Fibroblast of lung (primary cell): Measurements from ENCODE around the gene BRD1. TPM values are rescaled to one million over a fixed set of nuclear protein-coding genes. Genes with fewer than 3 reads are reported as not detected.

Experiments
- DNase-seq, 2 donors: peaks; one replicate each; pipeline versions ENCODE4 v3.0.0 to v3.0.0-alpha.2; 2010; ENCODE audit warnings: low read depth in 2 of 2
- H2AFZ ChIP-seq: 2 replicates; pipeline ENCODE4 v1.5.1; 2012; ENCODE audit warnings: low read length, control low read depth, inconsistent platforms
- H3K27ac ChIP-seq: 2 replicates; pipeline ENCODE4 v1.5.1; 2011; ENCODE audit warnings: low read length, control low read depth; ENCODE audit not compliant: insufficient read depth
- H3K27me3 ChIP-seq: 2 replicates; pipeline ENCODE4 v1.5.1; 2011; ENCODE audit warnings: mild to moderate bottlenecking, low read length; ENCODE audit not compliant: control insufficient read depth, insufficient read depth
- H3K36me3 ChIP-seq: 2 replicates; pipeline ENCODE4 v1.5.1; 2011; ENCODE audit warnings: low read length; ENCODE audit not compliant: control insufficient read depth, insufficient read depth
- H3K4me1 ChIP-seq: 2 replicates; pipeline ENCODE4 v1.5.1; 2011; ENCODE audit warnings: low read length; ENCODE audit not compliant: control insufficient read depth, insufficient read depth; ENCODE audit errors: extremely low read depth
- H3K4me2 ChIP-seq: 2 replicates; pipeline ENCODE4 v1.5.1; 2011; ENCODE audit warnings: low read length, control low read depth; ENCODE audit not compliant: insufficient read depth; ENCODE audit errors: extremely low read depth
- H3K4me3 ChIP-seq, 4 experiments: fragments of 200-600 bp in 1 of 4; sonication (generic) in 1 of 4; replicated peaks in 1 of 4; 2 replicates each; pipeline ENCODE4 v1.5.1; 2011 to 2016; ENCODE audit warnings: low read length in 4 of 4, low read depth in 3 of 4, mild to moderate bottlenecking in 3 of 4, control low read depth in 2 of 4, inconsistent platforms in 1 of 4, mixed read lengths in 1 of 4; ENCODE audit not compliant: insufficient read depth in 1 of 4; ENCODE audit errors: control extremely low read depth in 1 of 4
- H3K79me2 ChIP-seq: 2 replicates; pipeline ENCODE4 v1.5.1; 2012; ENCODE audit warnings: mild to moderate bottlenecking, low read length, inconsistent platforms; ENCODE audit not compliant: control insufficient read depth, insufficient read depth
- H3K9ac ChIP-seq: 2 replicates; pipeline ENCODE4 v1.5.1; 2011; ENCODE audit warnings: mild to moderate bottlenecking, low read length, control low read depth; ENCODE audit not compliant: insufficient read depth
- H3K9me3 ChIP-seq: 2 replicates; pipeline ENCODE4 v1.5.1; 2012; ENCODE audit warnings: low read depth, low read length; ENCODE audit not compliant: control insufficient read depth, insufficient read depth
- H4K20me1 ChIP-seq: 2 replicates; pipeline ENCODE4 v1.5.1; 2011; ENCODE audit warnings: low read length; ENCODE audit not compliant: control insufficient read depth, insufficient read depth; ENCODE audit errors: extremely low read depth
- CTCF ChIP-seq, 2 donors: IDR thresholded peaks in 1 of 2; conservative IDR thresholded peaks in 1 of 2; 1 replicate in 1 of 2; 2 replicates in 1 of 2; pipeline ENCODE4 v1.5.1; 2011 to 2012; ENCODE audit warnings: low read length in 2 of 2, control low read depth in 1 of 2, inconsistent platforms in 1 of 2, low read depth in 1 of 2, mild to moderate bottlenecking in 1 of 2
- EZH2 ChIP-seq: IDR thresholded peaks from 2 replicates; pipeline ENCODE4 v1.5.1; 2012; ENCODE audit warnings: low read length, control low read depth, mild to moderate bottlenecking; ENCODE audit errors: missing control alignments
- polyA plus RNA-seq, 2 donors: library from polyadenylated mRNA; depleted of rRNA in 1 of 2; stranded (reverse) in 1 of 2; unstranded in 1 of 2; fragments of >200 nt; gene quantifications; 2 replicates each; pipeline ENCODE4 v1.2.1, GENCODE V29; 2011 to 2012; ENCODE audit warnings: missing spikeins in 1 of 2
- total RNA-seq: library from RNA; depleted of rRNA; stranded (reverse); fragments of >200 nt; gene quantifications from 2 replicates; pipeline ENCODE4 v1.2.1, GENCODE V29; 2014

Gene BRD1
- total and polyA plus RNA-seq, 2 donors (not counting 1 experiment from before 2014, with no cell fraction given), result 4.3 to 26.6 TPM

GRCh38 chr22:49739138-49739537 lies 88.5 kb downstream of the BRD1 start:
- H3K27me3 ChIP-seq, result no peaks in the 10 kb centered on the region

GRCh38 chr22:49738566-49738965 lies 89.1 kb downstream of the BRD1 start:
- Histone ChIP-seq H2AFZ (no peak overlapping the region), H3K27ac (no peak overlapping the region), H3K4me2 (no peak overlapping the region), H4K20me1 (no peaks in the 10 kb centered on the region), H3K79me2 (no peaks in the 10 kb centered on the region), H3K36me3 (no peaks in the 10 kb centered on the region), H3K4me3 (no peak overlapping the region), H3K9me3 (no peaks in the 10 kb centered on the region), H3K27me3 (no peaks in the 10 kb centered on the region), H3K9ac (no peak overlapping the region), H3K4me1 (no peaks in the 10 kb centered on the region)
- no peak for DNase-seq
- TF ChIP-seq EZH2 (no peak), CTCF (conservative IDR thresholded peaks at IDR 0.05 in 1 of 2, IDR thresholded peaks at IDR 0.05 in 1 of 2; ENCODE audit: low read depth in 1 of 2, low read length in 2 of 2) (no peak)

More at GRCh38 chr22:49739138-49739537, 88.5 kb downstream of the BRD1 start:
- Histone ChIP-seq H4K20me1 (no peaks in the 10 kb centered on the region), H3K4me3 (no peak overlapping the region), H3K27ac (no peak overlapping the region), H3K79me2 (no peaks in the 10 kb centered on the region), H3K4me2 (no peak overlapping the region), H2AFZ (no peak overlapping the region), H3K4me1 (no peaks in the 10 kb centered on the region), H3K9me3 (no peaks in the 10 kb centered on the region), H3K36me3 (no peaks in the 10 kb centered on the region), H3K9ac (no peak overlapping the region)
- no peak for TF ChIP-seq EZH2
- no peak for TF ChIP-seq CTCF (conservative IDR thresholded peaks at IDR 0.05 in 1 of 2, IDR thresholded peaks at IDR 0.05 in 1 of 2; ENCODE audit: low read depth in 1 of 2, low read length in 2 of 2)
- DNase-seq, result no peak

- H3K4me2 ChIP-seq, result no peak overlapping the region
- H3K79me2 ChIP-seq, result no peaks in the 10 kb centered on the region
- no peaks in the 10 kb centered on the region for H3K4me1 ChIP-seq
- H3K4me3 ChIP-seq, result no peak overlapping the region
- H3K9me3 ChIP-seq, result no peaks in the 10 kb centered on the region
- no peak overlapping the region for H2AFZ ChIP-seq
- no peak overlapping the region for H3K9ac ChIP-seq
- no peak for DNase-seq
- H3K27me3 ChIP-seq, result no peaks in the 10 kb centered on the region
- no peak for TF ChIP-seq EZH2
- TF ChIP-seq CTCF (conservative IDR thresholded peaks at IDR 0.05 in 1 of 2, IDR thresholded peaks at IDR 0.05 in 1 of 2; ENCODE audit: low read depth in 1 of 2, low read length in 2 of 2), result no peak
- H4K20me1 ChIP-seq, result no peaks in the 10 kb centered on the region
- no peak overlapping the region for H3K27ac ChIP-seq
- no peaks in the 10 kb centered on the region for H3K36me3 ChIP-seq
Observed at GRCh38 chr22:49738006-49738405, 89.7 kb downstream of the BRD1 start.
